COR-L47 (cell line): ENCODE measurements around the gene PIGL.
"Not testable (repeated sequence)": the region's sequence is repeated elsewhere in the genome, so short reads cannot be mapped to it uniquely, and the experiment has no call there.

Experiments
- DNase-seq: peaks from one replicate; lab custom pipeline; 2025; lab: John Stamatoyannopoulos, UW

Gene PIGL

DNA sequence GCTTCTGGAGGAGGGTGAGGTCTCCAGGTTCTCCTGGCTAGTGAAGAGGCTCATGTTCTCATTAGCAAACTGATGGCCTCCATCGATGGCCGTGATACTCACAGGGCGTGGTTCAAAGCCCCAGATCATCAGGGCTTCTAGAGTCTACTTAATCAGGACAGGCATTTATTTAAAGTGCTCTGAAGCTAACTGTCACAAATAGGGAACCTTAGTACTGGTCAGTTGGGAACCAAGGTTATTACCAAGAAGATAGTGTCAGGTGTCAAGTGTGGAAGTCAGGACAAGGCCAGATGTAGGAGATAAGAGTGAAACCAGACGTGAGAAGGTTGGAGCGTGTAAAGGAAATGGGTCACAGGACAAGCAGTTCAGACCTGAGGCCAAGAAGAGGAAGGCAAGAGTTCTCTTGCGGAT, 56.9 kb downstream of the PIGL start:
- no peak for DNase-seq

DNA sequence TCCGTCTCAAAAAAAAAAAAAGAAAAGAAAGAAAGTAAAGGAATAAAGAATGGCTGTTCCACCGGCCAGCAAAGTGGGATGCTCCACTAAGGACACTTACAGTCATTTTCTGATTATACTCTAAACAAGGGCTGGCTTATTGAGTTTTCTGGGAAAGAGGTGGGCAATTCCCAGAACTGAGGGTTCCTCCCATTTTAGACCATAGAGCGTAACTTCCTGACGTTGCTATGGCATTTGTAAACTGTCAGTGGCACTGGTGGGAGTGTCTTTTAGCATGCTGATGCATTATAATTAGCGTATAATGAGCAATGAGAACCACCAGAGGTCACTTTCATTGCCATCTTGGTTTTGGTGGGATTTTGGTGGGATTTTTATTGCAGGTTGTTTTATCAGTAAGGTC, 58.0 kb downstream of the PIGL start:
- no peak for DNase-seq

DNA sequence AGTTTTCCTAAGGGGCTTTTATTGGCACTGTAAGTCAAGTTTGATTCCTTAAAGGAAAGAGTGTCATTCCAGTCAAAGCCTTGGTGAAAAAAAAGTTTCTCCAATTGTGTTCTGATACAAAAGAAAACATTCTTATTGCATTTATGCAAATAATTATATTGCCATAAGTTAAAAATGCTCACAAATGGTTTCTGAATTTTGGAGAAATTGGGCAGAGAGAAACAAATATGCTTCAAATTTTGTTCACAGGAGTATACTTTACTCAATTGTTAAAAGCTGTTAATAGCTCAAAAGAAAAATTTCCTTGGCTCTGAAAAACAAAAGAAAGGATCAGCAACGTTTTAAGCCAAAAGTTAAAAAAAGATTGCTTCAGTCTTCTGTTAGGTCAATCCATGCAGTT, 60.2 kb downstream of the PIGL start:
- DNase-seq: no peak

DNA sequence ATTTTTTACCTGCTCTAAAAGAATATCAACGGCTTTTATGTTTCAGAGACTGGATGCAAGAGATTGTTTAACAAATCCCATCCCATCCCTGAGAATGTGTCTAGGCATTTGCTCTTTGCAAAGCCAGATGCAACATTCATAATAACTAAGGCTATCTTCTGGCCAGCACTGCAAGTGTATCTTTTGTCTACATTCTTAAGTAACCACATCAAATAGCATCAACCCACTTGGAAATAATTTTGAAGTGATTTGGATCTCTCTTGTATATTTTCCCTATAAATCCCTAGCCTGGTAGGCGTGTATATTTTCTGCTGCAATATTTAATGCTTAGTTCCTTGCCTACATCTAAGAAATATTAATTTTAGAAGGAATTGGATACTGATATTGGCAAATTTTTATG, 64.3 kb downstream of the PIGL start:
- no peak for DNase-seq

DNA sequence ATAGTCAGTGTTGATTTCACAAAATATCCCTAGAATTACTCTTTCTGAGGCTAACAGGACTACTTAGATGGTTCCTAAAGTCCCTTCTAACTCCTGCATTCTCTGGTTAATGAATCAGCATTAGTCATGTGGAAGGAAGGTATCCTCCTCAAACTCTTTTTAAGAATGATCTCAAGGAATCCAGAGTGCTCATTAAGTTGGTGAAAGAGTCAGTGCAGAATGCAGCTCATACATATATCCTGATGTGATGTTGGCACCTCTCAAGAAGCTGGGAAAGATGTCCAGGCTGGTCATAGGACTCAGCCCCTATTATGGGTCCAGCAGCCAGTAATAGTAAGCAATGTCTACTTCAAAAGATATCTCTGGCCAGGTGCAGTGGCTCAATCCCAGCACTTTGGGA, 65.5 kb downstream of the PIGL start:
- no peak for DNase-seq

DNA sequence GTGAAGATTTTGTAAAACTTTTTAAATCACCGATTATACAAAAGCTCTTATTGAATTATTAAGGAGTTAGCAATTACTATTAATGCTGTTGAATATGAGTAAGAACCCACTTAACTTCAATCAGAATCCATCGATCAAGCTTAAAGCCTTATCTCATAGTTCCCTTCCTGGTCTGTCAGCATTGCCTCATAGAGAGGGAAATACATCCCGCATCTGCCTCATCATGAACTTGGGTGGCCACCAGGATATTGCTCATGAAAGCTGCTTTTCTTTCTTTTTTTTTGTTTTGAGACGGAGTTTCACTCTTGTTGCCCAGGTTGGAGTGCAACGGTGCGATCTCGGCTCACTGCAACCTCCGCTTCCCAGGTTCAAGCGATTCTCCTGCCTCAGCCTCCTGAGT, 66.7 kb downstream of the PIGL start:
- DNase-seq: no peak

DNA sequence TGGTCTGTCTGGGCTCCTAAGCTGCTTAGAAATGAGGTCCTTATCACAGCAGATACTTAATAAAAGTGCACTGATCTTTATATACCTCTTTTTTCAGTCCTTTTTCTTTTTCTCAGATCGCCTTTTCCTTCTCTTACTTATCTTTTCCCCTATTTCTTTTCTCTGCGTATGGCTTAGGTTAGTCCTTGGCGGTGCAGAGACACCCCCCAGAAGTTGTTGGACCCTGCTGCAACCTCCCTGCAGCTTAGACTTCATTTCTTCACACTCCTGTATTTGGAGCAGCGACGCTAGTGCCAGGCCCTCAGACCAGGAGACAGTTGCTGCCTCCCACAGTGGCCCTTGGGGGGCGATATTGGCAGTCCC, 68.6 kb downstream of the PIGL start:
- DNase-seq: no peak

DNA sequence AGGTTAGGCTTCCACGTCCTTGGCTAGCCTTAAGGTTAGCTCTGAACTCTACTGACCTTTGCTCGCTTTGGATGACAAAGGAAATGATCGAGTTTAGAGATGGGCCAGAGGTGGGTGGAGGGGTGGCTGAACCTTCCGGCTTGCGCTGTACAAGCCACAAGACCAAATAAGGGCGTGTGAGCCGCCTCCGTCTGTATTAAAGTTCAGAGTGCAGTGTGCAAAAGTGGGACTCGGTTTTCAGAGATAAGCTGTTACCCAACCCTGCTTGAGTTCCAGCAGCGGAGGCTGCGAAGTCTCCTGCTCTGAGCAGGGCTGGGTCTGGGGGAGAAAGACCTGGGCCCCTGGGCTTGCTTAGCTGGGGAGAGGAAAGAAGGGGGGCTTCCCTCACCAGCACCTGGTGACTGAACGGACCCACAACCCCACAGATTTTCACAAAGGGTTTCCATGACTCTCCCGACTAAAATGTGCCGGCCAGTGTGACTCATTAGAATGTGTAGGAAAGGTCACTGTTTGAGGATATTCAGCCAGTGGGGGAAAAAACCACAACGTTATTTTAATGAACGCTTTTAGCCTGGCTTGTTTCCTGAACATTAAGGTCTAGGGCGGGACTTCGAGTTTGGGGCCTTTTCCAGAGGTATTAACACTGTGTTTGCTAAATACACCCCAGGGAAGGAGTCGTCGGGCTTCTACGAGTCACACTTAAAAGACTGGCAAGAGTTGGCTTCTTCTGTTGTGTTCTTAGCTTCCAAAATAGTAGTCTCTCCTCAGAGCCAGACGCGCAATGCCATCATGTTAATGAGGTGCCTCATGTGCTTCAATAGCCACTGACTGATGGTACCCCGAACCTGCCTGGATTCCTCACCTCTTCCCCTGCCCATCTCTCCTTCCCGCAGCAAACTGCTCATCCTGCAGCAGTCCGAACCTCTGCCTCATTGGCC, 69.3 kb downstream of the PIGL start:
- no peak for DNase-seq

DNA sequence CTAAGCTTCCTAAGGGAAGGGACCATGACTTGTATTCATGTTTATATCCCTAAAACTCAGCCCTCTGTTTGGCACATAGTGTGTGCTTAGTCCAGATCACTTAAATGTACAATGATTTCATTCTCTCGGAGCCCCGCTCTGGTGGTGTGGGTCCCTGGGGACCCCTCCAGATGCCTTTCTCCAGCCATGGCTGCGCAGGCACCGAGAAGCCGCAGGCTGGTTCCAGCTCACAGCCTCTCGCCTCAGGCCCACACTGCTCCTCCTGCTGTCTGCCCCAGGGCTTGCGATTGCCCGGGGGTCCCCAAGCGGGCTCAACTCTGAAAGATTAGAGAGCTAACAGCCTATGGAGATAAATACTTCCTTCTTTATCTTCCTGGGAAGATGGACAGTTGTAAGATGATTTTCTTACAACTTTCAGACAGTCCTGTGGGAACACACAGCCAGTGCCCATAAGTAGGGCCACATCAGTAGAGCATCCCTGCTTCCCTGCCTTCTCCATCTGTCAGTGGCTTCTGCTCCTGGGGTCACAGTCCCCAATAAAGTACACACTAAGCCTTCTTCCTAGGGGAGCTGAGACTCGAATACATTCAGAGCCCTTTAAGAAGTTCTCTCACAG, 70.0 kb downstream of the PIGL start:
- DNase-seq: no peak

DNA sequence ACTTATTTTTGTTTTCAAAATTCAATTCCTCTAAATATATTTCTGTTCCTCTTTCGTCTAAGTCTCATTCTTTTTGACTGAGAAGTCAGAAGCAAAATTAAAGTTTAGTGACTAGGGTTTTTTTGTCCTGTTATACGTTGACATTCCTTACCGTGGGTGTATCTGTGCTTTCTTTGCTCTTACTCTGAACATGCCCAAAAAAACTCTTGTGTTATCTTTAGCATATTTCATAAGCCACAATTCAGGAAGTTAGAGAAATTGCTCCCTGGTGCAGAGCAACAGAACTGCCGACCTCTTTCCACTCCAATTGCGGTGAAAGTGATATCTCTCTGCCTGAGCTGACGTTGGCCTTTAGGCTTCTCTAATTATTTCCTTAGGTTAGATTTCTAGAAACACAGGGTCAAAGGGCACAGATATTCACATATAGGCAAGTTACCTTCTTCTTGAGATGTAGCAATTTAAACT, 70.6 kb downstream of the PIGL start:
- no peak for DNase-seq

DNA sequence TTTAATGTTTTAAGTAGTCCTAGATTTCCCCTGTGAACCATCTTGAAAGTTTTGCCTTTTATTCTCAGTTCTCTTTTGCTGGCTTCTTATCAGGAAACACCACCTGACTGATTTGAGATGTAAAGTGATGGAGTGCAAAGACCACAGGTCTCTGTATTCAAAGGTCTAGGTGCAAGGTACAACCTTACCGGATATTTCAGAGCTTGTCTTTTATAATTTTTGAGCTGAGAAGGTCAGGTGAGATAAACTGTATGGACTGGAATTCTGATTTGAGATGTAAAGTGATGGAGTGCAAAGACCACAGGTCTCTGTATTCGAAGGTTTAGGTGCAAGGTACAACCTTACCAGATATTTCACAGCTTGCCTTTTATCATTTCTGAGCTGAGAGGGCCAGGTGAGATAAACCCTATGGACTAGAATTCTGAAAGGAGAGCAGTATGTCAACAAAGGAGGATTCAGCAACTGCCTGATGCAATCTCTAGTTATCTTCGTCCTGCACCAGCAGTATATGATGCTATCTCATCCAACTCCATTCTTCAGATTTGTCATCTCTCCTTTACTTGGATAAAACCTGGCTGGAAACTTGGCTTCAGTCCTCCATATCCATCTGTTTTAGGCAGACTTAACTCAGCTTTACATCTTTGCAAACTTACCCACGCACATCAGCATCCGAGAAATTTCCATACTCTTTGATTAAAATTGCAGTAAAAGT, 72.0 kb downstream of the PIGL start:
- no peak for DNase-seq

DNA sequence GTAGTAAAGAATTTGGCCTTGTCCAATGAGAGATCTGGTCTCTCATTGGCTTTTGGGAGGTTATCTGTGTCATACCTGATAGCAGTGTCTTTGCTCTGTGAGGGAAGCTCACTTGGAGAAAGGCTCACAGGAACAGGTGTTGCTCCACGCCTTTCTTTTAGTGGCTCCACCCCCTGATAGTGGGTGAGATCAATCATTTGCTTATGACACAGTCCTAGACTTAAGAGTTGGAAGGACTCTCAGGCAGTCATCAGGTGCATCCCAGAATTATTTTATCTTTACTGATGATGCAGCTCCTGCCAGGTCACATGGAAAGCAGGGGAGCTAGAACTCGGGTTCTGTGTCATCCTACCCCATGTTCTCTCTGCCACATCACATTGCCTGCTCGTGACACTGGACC, 76.9 kb downstream of the PIGL start:
- no peak for DNase-seq

DNA sequence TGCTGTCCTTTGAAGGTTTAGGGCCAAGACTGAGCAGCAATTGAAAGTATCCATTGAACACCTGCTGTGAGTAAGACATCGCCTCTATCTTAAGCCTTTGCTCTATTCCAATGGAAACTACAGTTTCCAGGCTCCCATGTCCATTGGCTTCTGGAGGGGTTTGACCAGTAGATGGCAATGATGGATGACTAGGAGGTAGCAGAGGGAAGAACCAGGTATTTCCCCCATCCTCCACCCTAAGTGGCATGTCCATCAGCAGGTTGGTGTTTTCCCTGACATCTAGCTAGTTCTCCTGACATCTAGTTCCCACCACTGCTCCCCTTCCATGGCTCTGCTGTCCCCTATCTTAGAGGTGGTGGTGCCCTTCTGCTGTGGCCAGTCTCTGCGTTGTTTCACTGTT, 77.5 kb downstream of the PIGL start:
- DNase-seq: no peak

DNA sequence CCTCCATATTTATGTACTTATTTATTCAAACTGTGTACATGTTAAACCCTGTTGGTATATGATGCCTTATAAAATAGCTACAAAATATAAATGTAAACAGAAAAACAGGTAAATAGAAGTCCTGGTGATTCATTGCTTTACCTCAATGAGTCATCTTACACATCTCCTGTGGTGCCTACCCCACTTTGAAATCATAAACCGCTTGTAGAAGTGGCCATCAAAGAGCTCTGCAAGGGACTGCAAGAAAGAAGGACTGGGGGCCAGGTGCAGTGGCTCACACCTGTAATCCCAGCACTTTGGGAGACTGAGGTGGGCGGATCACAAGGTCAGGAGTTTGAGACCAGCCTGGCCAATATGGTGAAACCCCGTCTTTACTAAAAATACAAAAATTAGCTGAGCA, 79.1 kb downstream of the PIGL start:
- not testable (repeated sequence) for DNase-seq

DNA sequence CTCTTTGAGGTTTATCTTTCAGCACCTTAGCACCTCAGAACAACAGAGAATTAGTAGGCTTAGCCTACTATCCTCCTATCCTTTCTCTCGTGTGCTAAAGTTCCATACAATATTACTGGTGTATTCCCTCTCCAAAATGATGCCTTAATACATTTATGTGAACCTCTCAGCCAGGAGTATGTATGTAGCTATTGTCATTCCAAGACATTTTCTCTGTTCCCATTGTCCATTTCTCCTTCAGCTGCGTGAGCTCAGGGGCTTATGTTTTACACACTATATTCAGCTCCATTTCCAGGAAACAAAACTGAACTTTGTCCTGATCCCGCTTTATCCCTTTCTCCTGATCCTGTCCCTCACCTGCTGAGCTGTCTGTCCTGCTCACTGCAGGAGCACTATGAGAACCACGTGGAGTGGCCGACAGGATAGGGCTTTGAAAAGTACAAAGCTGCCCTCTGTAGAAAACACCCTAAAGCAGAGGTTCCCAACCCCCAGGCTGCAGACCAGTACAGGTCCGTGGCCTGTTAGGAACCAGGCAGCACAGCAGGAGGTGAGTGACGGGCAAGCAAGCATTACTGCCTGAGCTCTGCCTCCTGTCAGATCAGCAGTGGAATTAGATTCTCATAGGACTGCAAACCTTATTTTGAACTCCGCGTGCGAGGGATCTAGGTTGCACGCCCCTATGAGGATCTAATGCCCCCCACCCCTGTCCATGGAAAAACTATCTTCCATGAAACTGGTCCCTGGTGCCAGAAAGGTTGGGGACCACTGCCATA, 80.5 kb downstream of the PIGL start:
- DNase-seq: no peak

DNA sequence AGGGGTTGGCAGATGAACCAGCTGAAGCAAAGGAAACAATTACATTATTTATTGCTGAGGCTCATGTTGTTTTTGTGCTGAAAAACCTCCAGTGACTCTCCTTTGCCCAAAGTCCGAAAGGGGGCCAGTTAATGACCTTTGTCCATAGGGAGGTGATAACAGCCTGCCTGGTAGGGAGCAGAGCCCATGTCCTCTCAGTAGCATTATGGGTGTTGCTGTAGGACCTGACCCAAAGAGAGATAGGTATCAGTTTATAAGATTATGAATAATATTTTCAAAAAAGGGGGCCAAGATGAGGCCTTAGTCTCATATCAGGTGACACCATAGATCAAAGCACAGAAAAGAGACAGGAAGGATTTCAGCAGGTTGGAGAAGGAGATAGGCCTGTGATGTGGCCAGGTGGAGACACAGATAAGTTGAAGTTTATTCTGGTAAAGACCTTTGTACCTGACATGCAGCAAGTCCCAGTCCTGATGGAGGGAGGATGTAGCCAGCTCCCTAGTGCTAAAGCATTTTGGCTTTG, 81.2 kb downstream of the PIGL start:
- no peak for DNase-seq

DNA sequence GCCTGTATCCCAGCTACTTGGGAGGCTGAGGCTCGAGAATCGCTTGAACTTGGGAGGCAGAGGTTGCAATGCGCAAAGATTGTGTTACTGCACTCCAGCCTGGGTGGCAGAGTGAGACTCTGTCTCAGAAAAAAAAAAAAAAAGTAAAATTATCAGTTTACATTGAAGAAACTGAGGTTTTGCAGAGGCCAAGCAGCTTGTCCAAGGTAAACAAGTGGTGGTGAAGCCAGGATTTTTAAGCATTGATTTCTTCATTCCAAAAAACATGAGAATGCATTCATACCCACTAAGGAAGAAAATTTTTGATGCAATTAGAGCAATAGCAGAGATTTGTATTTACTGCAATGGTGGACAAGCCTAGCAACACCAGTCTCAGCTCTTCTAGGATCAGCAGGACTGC, 83.5 kb downstream of the PIGL start:
- no peak for DNase-seq

DNA sequence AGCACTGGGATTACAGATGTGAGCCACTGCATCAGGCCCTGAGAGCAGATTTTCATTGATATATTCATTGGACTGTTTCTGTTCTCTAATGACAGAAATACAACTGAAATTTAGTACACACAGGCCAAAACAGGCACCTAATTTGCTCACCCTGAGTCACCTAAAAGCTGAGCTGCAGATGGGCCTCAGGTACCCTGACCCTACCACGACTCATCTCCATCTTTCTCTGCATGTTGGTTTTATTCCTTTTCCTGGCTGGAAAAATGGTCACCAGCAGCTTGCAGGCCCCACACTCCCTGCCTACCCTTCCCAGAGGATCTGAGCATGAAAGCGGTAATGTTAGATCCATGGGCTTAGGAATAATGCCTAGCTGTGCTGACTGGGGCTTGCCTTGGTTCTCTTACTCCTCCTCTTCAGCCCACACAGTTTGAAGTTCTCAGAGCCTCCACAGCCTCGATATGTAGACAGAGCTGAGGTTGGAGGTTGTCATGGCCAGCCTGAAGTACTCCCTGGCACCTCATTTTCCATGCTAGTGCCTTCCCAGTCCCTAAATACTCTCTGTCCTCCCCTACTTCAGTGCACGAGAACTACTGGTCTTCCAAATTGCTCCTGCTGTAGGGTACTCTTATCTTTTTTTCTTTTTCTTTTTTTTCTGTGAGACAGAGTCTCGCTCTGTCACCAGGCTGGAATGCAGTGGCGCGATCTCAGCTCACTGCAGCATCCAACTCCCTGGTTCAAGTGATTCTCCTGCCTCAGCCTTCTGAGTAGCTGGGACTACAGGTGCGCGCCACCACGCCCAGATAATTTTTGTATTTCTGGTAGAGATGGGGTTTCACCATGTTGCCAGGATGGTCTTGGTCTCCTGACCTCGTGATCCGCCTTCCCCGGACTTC, 85.2 kb downstream of the PIGL start:
- no peak for DNase-seq

DNA sequence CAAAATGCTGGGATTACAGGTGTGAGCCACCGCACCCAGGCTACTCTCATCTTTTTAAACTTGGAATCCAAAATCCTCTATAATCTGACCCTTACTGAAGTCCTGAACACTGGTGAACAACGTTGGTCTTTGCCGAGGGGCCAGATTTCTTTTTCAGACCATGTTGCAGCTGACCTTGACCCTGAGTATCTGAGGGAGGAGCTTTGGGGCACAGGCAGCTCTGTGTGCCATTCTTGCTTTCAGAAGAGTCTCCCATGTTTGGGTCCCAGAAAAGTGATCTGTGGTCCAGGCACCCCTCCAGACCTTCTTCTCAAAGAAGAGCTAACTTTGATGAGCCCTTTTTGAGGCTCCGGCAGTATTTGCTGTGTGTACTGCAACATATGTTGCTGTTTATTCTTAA, 85.8 kb downstream of the PIGL start:
- DNase-seq: no peak

DNA sequence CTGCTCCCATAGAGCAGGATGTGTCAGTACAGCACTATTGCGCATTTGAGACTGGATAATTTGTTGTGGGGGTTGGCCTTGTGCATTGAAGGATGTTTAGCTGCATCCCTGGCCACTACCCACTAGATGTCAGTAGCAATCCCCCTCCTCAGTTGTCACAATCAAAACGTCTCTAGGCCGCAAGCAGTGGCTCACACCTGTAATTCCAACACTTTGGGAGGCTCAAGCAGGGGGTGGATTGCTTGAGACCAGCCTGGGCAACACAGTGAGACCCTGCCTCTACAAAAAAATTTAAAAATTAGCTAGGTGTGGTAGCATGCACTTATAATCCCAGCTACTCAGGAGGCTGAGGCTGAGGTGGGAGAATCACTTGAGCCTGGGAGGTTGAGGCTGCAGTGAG, 87.8 kb downstream of the PIGL start:
- peak; percentile 1 for DNase-seq

DNA sequence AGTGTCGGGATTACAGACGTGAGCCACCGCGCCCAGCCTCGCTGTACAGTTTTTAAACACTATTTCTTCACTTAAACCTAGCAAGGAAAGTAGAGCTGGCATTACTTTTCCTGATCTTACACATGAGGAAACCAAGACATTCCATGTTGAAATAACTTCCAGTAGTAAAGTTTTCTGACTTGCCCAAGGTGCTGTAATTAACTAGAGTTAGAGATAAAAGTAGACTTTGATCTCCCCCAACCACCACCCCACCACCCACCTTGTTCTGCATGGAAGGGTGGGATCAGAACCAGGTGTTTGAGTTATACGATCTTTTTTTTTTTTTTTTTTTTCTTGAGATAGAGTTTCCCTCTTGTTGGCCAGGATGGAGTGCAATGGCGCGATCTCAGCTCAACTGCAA, 89.2 kb downstream of the PIGL start:
- no peak for DNase-seq
